Spleen (tissue), 11 donors: ENCODE results near the gene NUP50. TPM values are rescaled to one million over a fixed set of nuclear protein-coding genes. Genes with fewer than 3 reads are reported as not detected.

ENCODE experiments used
- DNase-seq: peaks from one replicate; pipeline ENCODE4 v3.0.0-alpha.2; 2020
- H3K27ac ChIP-seq, 8 donors: fragments of 200-600 bp; sonication (generic) in 7 of 8; 1 replicate in 4 of 8; 2 replicates in 4 of 8; pipeline versions ENCODE4 v1.5.0 to v1.8.0; 2016 to 2021; ENCODE audit warnings: inconsistent platforms in 4 of 8, mild to moderate bottlenecking in 4 of 8, moderate library complexity in 1 of 8
- H3K27me3 ChIP-seq, 7 donors: fragments of 200-600 bp; sonication (generic) in 6 of 7; replicated peaks in 1 of 7; 1 replicate in 4 of 7; 2 replicates in 3 of 7; pipeline versions ENCODE4 v1.5.0 to v1.8.0; 2016 to 2021; ENCODE audit warnings: inconsistent platforms in 3 of 7, mild to moderate bottlenecking in 1 of 7
- H3K36me3 ChIP-seq, 6 donors: fragments of 200-600 bp; sonication (generic) in 5 of 6; 1 replicate in 4 of 6; 2 replicates in 2 of 6; pipeline versions ENCODE4 v1.5.0 to v1.8.0; 2016 to 2021; ENCODE audit warnings: inconsistent platforms in 2 of 6
- H3K4me1 ChIP-seq, 6 donors: fragments of 200-600 bp; sonication (generic) in 5 of 6; 1 replicate in 3 of 6; 2 replicates in 3 of 6; pipeline versions ENCODE4 v1.5.0 to v1.8.0; 2016 to 2021; ENCODE audit warnings: inconsistent platforms in 3 of 6
- H3K4me3 ChIP-seq, 8 donors: fragments of 200-600 bp; sonication (generic) in 7 of 8; 1 replicate in 4 of 8; 2 replicates in 4 of 8; pipeline versions ENCODE4 v1.5.0 to v1.8.0; 2016 to 2021; ENCODE audit warnings: inconsistent platforms in 4 of 8, mild to moderate bottlenecking in 4 of 8, moderate library complexity in 2 of 8
- H3K9me3 ChIP-seq, 8 donors: fragments of 200-600 bp; sonication (generic) in 7 of 8; 1 replicate in 4 of 8; 2 replicates in 4 of 8; pipeline versions ENCODE4 v1.5.0 to v1.8.0; 2016 to 2021; ENCODE audit warnings: inconsistent platforms in 4 of 8
- POLR2A ChIP-seq, 3 donors: fragments of 450-650 bp; IDR thresholded peaks; one replicate each; pipeline ENCODE4 v1.5.1; 2017; ENCODE audit warnings: antibody characterized with exemption in 3 of 3, mild to moderate bottlenecking in 1 of 3
- POLR2AphosphoS5 ChIP-seq, 3 donors: sonication (generic); formaldehyde crosslinking; IDR thresholded peaks; one replicate each; pipeline ENCODE4 v1.5.1; 2017; ENCODE audit warnings: antibody characterized with exemption in 3 of 3
- WGBS, 5 donors: extraction: QIAGEN DNeasy Blood & Tissue Kit in 3 of 5; methylation state at CpG; one replicate each; pipeline versions ENCODE4 v1.1.5 to v1.1.7; 2013 to 2018; 5-methylcytosine and 5-hydroxymethylcytosine counted together
- intact Hi-C: fragments of 100-400 bp; cut with DNase I; formaldehyde crosslinking; loops from one replicate; pipeline ENCODE4 v1.15.0; 2023; ENCODE audit warnings: low total_unique reads
- polyA plus RNA-seq, 3 donors: library from polyadenylated mRNA; stranded (reverse); fragments of 200-250 nt; gene quantifications; one replicate each; pipeline ENCODE4 v1.2.1, GENCODE V29; 2013
- total RNA-seq, 7 donors: library from RNA; depleted of rRNA in 3 of 7; stranded (reverse); fragments of >200 nt in 3 of 7; fragmentation: NEBNext Ultra II Directional in 4 of 7; extraction: Animal tissue kit (Norgen Biotek cat#: 25700) in 4 of 7; gene quantifications; one replicate each; pipeline versions ENCODE4 v1.1.0 to v1.2.1, GENCODE V29; 2016 to 2021
- TF ChIP-seq, protein P1 (sequence below), 11 experiments: fragments of 200-600 bp in 7 of 11; fragments of 450-650 bp in 4 of 11; sonication (generic) in 4 of 11; IDR thresholded peaks in 8 of 11; conservative IDR thresholded peaks in 3 of 11; 1 replicate in 7 of 11; 2 replicates in 4 of 11; pipeline versions ENCODE4 v1.4.0 to v1.8.0; 2016 to 2021; ENCODE audit warnings: antibody characterized with exemption in 11 of 11, inconsistent platforms in 4 of 11, mild to moderate bottlenecking in 1 of 11
- donor health status: healthy with polysubstance abuse.
- donor health status: DM: no; HTN: no; CAD: no; lungs with moderate emphysema.
- donor health status: DM: no; HTN: no; CAD: no.
- donor health status: Bipolar disorder and iron deficiency.
- donor health status: healthy.
- donor health status: DM: no; HTN: no; CAD: no.
- donor health status: DM: yes; HTN: yes; CAD: no.

Gene NUP50
- total and polyA plus RNA-seq, 10 donors: 16.2 to 109 (median 94.1) TPM

DNA sequence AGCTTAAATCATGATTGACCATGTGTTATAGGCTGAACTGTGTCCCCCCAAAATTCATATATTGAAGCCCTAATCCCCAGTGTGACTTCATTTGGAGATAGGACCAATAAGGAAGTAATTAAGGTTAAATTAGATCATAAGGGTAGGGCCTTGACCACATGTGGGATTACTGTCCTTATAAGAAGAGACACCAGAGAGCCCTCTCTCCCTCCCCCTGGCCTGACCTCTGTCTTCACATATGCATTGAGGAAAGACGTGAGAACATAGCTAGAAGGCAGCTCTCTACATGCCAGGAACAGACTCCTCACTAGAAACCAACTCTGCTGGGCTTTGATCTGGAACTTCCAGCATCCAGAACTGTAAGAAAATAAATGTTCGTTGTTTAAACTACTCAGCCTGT lies 13.6 kb upstream of the NUP50 start:
- Histone ChIP-seq H3K4me3 (no peak overlapping the region), H3K9me3 (no peaks in the 10 kb centered on the region), H3K27me3 (no peaks in the 10 kb centered on the region), H3K4me1 (no peaks in the 10 kb centered on the region), H3K36me3 (peaks cover 0 to 50% (median 3%) of the 10 kb centered on the region in 6 donors), H3K27ac (no peak overlapping the region)
- WGBS, 5 donors: 49 to 93% (median 85%) methylated on average over 2 of the region's 2 CpGs
- intact Hi-C loops: no loop called here
- TF ChIP-seq POLR2A (IDR thresholded peaks at IDR 0.05): no peak
- TF ChIP-seq, protein P1, sequence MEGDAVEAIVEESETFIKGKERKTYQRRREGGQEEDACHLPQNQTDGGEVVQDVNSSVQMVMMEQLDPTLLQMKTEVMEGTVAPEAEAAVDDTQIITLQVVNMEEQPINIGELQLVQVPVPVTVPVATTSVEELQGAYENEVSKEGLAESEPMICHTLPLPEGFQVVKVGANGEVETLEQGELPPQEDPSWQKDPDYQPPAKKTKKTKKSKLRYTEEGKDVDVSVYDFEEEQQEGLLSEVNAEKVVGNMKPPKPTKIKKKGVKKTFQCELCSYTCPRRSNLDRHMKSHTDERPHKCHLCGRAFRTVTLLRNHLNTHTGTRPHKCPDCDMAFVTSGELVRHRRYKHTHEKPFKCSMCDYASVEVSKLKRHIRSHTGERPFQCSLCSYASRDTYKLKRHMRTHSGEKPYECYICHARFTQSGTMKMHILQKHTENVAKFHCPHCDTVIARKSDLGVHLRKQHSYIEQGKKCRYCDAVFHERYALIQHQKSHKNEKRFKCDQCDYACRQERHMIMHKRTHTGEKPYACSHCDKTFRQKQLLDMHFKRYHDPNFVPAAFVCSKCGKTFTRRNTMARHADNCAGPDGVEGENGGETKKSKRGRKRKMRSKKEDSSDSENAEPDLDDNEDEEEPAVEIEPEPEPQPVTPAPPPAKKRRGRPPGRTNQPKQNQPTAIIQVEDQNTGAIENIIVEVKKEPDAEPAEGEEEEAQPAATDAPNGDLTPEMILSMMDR (IDR thresholded peaks at IDR 0.05 in 8 of 11, conservative IDR thresholded peaks at IDR 0.05 in 3 of 11): no peak
- TF ChIP-seq POLR2AphosphoS5 (IDR thresholded peaks at IDR 0.05): no peak
- no peak for DNase-seq

DNA sequence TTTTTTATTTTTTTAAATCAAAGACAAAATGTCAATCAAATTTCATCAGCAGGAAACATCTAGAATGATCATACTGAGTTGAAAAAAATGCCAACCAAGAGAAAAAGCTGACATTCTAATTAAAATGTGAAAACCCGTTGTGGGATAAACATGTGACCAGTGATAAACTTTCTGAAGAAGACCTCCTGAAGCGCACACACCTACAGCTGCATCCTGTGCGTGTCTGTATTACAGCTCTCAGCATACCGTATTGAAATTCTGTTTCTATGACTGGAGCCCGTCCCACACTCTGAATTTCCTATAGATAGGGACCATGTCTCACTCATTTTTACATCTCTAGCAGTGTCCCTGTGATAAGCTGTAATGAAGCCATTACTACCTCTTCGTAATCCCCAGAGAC lies 12.2 kb upstream of the NUP50 start:
- no peak for DNase-seq
- H3K27ac ChIP-seq: no peak overlapping the region
- intact Hi-C loops: no loop called here
- TF ChIP-seq, protein P1 (IDR thresholded peaks at IDR 0.05 in 8 of 11, conservative IDR thresholded peaks at IDR 0.05 in 3 of 11): no peak
- no peak for TF ChIP-seq POLR2A (IDR thresholded peaks at IDR 0.05)
- no peak for TF ChIP-seq POLR2AphosphoS5 (IDR thresholded peaks at IDR 0.05)
- H3K36me3 ChIP-seq: peaks cover 0 to 64% (median 3%) of the 10 kb centered on the region in 6 donors
- 56 to 74% (median 69%) methylated on average over 6 of the region's 6 CpGs for WGBS, 5 donors
- H3K27me3 ChIP-seq: no peaks in the 10 kb centered on the region
- no peak overlapping the region for H3K4me3 ChIP-seq
- no peaks in the 10 kb centered on the region for H3K4me1 ChIP-seq
- no peaks in the 10 kb centered on the region for H3K9me3 ChIP-seq

DNA sequence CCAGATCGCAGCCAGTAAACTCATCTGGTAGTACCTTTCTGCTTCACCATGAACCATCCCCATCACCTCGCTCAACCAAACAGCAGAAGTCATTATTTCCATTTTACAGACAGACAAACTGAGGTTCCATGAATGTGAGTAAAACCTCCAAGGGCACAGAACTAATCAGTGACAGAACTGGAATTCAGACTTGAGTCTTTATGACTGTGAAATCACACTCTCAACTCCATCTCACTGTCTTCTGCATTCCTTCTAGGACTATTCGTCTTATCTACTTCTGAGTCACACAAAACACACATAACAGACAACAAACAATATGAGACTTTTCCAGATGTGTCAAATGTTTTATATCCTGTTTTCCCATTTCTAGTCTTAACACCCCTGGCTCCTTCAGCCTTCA lies 9.3 kb upstream of the NUP50 start:
- intact Hi-C loops: no loop called here
- Histone ChIP-seq H3K4me3 (no peak overlapping the region), H3K27ac (no peak overlapping the region), H3K4me1 (peaks cover 4 to 22% (median 17%) of the 10 kb centered on the region in 6 donors), H3K36me3 (peaks cover 0 to 68% (median 11%) of the 10 kb centered on the region in 6 donors), H3K27me3 (no peaks in the 10 kb centered on the region), H3K9me3 (no peaks in the 10 kb centered on the region)
- 91 to 98% (median 96%) methylated on average over 3 of the region's 3 CpGs for WGBS, 5 donors
- DNase-seq: no peak
- no peak for TF ChIP-seq POLR2A (IDR thresholded peaks at IDR 0.05)
- TF ChIP-seq, protein P1 (IDR thresholded peaks at IDR 0.05 in 8 of 11, conservative IDR thresholded peaks at IDR 0.05 in 3 of 11): no peak
- TF ChIP-seq POLR2AphosphoS5 (IDR thresholded peaks at IDR 0.05): no peak

GRCh38 chr22:45155050-45155840 lies 8.5 kb upstream of the NUP50 start:
- Histone ChIP-seq H3K27me3 (no peaks in the 10 kb centered on the region), H3K4me3 (no peak overlapping the region), H3K9me3 (no peaks in the 10 kb centered on the region), H3K36me3 (peaks cover 0 to 60% (median 11%) of the 10 kb centered on the region in 6 donors), H3K4me1 (peaks cover 12 to 31% (median 24%) of the 10 kb centered on the region in 6 donors), H3K27ac (no peak overlapping the region)
- TF ChIP-seq, protein P1 (IDR thresholded peaks at IDR 0.05 in 8 of 11, conservative IDR thresholded peaks at IDR 0.05 in 3 of 11): no peak
- TF ChIP-seq POLR2A (IDR thresholded peaks at IDR 0.05): no peak
- no peak for TF ChIP-seq POLR2AphosphoS5 (IDR thresholded peaks at IDR 0.05)
- intact Hi-C loops: no loop called here
- 69 to 82% (median 72%) methylated on average over 9 of the region's 9 CpGs for WGBS, 5 donors
- no peak for DNase-seq
